HG02571 (cell line): Measurements from ENCODE around the gene HLF.
A peak's percentile ranks its signal among the peaks of the same experiment; 100 is the strongest.
"Not testable (repeated sequence)": the region's sequence is repeated elsewhere in the genome, so short reads cannot be mapped to it uniquely, and the experiment has no call there.

Experiments used
- ATAC-seq: cut with Tn5 transposase; IDR thresholded peaks from one replicate; pipeline ENCODE4 v1.9.1; 2021; ENCODE audit warnings: mild to moderate bottlenecking, moderate library complexity; ENCODE audit not compliant: unreplicated experiment

Gene HLF

DNA sequence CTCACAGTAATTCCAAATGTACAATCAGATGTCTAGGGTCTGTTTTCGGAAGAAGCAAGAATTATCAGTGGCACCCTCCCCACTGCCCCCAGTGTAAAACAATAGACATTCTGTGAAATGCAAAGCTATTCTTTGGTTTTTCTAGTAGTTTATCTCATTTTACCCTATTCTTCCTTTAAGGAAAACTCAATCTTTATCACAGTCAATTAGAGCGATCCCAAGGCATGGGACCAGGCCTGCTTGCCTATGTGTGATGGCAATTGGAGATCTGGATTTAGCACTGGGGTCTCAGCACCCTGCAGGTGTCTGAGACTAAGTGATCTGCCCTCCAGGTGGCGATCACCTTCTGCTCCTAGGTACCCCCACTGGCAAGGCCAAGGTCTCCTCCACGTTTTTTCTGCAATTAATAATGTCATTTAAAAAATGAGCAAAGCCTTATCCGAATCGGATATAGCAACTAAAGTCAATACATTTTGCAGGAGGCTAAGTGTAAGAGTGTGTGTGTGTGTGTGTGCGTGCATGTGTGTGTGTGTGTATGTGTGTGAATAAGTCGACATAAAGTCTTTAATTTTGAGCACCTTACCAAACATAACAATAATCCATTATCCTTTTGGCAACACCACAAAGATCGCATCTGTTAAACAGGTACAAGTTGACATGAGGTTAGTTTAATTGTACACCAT, 59.7 kb downstream of the HLF start:
- no peak for ATAC-seq

GRCh38 chr17:55325406-55325805, 60.6 kb downstream of the HLF start:
- no peak for ATAC-seq

DNA sequence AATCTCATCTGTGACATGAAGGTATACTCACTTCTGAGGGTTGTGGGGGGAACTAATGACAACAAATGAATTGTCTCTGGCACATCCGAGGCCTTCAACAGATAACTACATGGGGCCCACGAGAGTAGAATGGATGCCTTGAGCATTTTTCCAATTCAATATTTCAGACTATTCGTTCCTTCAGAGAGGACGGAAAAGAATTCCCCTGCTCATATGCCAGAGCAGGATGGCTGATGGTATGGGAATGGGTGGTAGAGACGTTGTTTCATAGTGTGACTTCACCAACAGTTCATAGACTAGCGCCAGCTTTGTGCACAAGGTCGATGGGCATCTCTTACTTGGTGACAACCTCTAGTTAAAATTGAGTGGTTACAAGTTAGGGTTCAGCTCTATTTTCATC, 61.3 kb downstream of the HLF start:
- ATAC-seq = no peak

- no peak for ATAC-seq
These were observed 62.7 kb downstream of the HLF start for GRCh38 chr17:55327225-55328088.

DNA sequence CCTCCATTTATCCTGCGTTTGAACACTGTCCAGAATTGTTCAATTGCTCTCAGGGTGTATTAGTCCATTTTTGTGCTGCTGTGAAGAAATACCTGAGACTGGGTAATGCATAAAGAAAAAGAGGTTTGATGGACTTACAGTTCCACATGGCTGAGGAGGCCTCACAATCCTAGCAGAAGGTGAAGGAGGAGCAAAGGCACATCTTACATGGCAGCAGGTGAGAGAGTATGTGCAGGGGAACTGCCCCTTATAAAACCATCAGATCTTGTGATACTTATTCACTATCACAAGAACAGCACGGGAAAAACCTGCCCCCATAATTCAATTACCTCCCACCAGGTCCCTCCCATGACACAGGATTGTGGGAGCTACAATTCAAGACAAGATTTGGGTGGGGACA, 63.8 kb downstream of the HLF start:
- not testable (repeated sequence) for ATAC-seq

DNA sequence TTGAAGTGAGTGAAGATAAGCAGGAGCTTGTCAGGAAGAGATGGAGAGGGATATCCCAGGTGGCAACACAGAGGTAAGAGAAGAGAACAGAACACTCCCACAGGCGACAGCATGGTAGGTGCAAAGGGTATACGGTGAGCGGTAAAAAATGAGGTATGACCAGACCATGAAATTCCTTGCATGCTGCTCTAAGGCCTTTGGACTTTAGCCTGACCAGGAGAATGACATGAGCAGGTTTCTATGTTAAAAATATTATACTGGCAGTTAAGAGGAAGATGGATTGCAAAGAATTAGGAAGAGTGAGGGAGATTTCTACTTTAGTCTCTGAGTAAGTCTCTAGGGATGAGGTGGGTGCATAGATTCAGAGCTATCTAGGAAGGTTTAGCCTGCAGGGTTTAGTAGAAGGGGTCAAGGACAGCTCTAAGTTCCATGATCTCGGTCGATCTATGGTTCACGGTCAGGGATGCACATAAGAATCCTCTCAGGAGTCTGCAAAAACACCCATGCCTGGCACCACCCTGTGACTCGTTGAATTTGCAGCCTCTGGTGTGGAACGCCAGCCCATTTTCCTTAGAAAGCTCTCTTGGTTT, 65.7 kb downstream of the HLF start:
- no peak for ATAC-seq

DNA sequence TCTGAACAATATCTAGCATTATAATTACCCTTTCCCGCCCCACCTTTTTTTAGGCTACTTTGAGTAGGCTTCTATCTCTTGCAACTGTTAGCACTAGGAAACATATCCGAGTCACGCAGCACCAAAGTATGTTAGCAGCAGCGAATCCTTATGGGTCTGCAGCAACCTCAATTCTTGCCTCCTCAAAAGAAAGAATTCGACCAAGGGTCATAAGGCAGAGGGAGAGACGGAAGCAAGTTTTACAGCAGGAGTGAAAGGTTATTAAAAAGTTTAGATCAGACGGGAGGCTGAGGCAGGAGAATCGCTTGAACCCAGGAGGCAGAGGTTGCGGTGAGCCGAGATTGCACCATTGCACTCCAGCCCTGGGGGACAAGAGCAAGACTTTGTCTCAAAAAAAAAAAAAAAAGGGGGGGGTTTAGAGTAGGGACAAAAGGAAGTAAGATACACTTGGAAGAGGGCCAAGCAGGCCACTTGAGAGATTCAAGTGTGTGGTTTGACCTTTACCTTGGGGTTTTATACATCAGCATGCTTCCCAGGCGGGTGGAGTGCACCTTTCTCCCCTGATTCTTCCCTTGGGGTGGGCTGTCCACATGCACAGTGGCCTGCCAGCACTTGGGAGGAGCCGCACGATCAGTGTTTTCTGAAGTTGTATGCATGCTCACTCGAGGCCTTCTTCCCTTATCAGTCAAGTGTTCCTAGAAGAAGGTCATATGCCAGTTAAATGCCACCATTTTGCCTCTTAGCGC, 67.7 kb downstream of the HLF start:
- no peak for ATAC-seq

GRCh38 chr17:55334285-55334684, 69.5 kb downstream of the HLF start:
- ATAC-seq = no peak

GRCh38 chr17:55334881-55335540, 70.3 kb downstream of the HLF start:
- ATAC-seq = no peak

DNA sequence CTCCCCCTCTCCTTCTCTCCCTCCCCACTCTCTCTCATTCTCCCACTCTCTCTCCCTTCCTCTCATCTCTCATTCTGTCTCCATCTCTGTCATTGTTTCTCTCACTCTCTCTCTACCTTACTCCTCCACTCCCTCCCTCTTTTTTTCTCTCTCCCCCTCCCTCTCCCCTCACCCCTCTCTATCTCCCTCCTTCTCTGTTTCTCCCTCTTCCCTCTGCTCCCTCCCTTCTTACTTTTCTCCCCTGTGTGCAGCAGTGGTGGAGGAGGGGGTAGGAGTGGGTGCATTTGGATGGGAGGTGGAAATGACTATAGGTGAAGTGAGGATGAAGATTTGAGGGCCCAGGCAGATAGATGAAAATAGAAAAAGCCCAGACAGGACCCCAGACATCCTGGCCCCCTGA, 70.9 kb downstream of the HLF start:
- ATAC-seq = no peak

- ATAC-seq = no peak
These were observed 71.7 kb downstream of the HLF start for GRCh38 chr17:55336426-55336825.

DNA sequence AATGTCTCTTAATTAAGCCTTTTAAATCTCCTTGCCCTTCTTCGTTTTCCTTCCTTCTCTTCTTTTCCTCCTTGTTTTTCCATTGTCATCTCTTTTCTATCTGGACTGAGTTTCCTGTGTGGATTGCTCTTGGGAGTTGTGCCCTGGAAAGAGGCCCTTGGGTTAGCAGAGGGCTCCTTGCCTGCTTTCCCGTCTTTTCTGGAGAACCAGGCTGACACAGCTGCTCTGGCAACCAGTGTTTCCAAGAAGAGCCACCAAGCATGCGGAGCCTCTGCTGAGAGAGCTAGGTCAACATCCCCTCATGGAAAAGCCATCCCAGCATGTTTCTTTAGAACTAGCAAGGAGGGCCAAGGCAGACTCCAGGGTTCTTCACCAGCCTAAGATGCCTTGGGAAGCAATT, 75.4 kb downstream of the HLF start:
- ATAC-seq = no peak

- ATAC-seq = no peak
These were observed 75.9 kb downstream of the HLF start for GRCh38 chr17:55340686-55341085.

DNA sequence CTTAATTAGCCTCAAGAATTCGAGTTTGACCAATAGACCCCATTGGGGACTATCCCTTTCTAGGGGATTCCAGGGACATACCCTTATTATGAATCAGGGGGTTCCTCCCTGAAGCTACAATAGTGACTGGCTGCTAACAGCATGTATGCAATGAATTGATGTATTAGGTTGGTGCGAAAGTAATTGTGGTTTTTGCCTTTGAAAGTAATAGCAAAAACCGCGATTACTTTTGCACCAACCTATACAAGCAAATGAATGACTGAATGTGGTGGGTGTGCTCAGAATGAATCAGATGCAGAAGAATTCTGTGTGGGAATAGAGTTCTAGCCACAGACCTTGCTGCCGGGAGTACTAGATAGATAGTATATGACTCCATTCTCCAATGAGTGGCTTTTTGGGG, 76.7 kb downstream of the HLF start:
- peak; percentile 66 for ATAC-seq

DNA sequence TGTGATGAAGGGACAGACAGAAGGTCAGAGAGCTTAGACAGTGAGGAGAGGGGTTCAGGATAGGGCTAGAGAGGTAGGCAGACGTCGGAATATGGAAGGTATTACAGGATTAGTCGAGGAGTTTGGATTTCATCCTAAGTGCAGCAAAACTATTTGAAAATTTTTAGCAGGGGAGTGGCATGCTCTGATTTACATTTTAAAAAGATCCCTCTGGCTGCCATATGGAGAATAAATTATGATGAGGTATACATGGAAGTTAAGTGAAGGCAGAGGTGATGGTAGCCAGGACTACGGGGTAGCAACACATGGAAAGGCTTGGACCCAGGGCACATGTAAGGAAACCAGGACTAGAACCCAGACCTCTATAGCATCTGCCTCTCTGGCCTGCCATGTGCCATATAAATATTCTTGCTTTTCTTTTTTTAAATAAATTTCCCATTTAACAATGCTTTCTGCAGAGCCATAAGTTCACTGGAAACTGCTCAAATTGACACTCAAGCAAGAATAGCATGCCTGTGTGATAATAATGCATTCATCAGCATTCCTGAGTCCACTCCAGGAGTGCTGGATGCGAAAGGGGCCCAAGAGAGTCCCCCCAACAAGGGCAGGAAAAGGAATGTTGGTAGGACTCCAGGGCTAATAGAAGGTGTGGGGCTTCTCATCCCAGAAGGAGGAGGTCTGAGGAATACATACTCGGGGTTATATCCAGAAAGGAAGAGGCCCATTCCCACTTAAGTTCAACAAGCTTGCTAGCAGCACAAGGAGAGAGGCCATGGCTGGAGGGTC, 78.2 kb downstream of the HLF start:
- no peak for ATAC-seq

- no peak for ATAC-seq
These were observed 79.2 kb downstream of the HLF start for GRCh38 chr17:55343900-55344513.

- no peak for ATAC-seq
These were observed 79.8 kb downstream of the HLF start for GRCh38 chr17:55344514-55344997.

DNA sequence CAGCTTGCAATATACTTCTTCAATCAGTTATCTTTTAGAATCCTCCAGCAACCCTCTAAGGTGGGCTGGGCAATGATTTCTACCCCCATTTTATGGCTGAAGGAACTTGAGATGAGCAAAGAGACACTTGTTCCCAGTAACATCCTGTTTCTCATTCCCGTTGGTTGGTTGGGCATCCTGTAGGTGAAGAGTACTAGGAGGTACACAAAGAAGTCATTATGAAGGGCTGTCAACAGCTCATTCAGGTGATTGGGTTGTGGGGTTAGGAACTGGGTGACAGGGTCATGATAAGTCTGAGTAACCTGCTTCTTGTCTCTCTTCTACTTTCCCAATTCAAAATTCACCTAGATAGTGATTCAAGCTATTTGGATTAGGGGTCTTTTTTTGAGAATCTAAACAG, 80.4 kb downstream of the HLF start:
- ATAC-seq = no peak

DNA sequence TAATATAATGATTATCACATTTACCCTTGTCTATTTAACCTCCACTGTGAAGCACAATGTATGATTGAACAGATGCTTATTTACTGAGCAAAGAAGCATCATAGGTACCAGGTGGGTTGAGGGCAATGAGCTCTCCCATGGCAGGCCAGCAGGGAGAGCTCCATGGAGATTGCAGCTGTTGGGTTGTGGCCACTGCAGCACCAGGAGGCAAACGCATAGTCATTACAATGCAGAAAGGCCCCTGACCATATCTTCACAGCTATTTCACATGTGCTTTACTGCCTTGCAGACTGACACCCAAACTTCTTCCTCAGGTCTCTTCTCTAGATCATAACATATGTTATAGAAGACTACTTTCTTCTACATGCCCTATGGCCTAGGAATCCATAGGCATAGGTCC, 81.9 kb downstream of the HLF start:
- no peak for ATAC-seq
